ENCODE results near the gene PCAT6. TPM values are rescaled to one million over a fixed set of nuclear protein-coding genes. Genes with fewer than 3 reads are reported as not detected.
A peak's percentile ranks its signal among the peaks of the same experiment; 100 is the strongest.

PCAT6 gene
- total and polyA plus RNA-seq, 10 donors, result 0.81 to 2.4 (median 1.3) TPM; not detected in 3

- Histone ChIP-seq H3K4me1 (peaks cover 5 to 52% (median 43%) of the 10 kb centered on the region in 6 donors), H3K4me3 (peak overlapping the region; percentile 76 to 93 (median 86)), H3K27ac (peak overlapping the region; percentile 71 to 93 (median 88)), H3K9me3 (no peaks in the 10 kb centered on the region), H3K27me3 (replicated peaks in 1 of 7) (peaks cover 0 to 3% (median 0%) of the 10 kb centered on the region in 7 donors), H3K36me3 (no peaks in the 10 kb centered on the region)
- intact Hi-C loops (cut with DNase I; ENCODE audit: low total_unique reads), result no loop called here
- DNase-seq, result no peak
- 9 to 13% (median 11%) methylated on average over 13 of the region's 13 CpGs for WGBS, 5 donors
- no peak for TF ChIP-seq POLR2A (IDR thresholded peaks at IDR 0.05)
- no peak for TF ChIP-seq POLR2AphosphoS5 (IDR thresholded peaks at IDR 0.05)
- no peak for TF ChIP-seq CTCF (IDR thresholded peaks at IDR 0.05 in 8 of 11, conservative IDR thresholded peaks at IDR 0.05 in 3 of 11)
Observed at GRCh38 chr1:202810193-202810614, 550 bp upstream of the PCAT6 start.

GRCh38 chr1:202811296-202812175 is 782 bp downstream of the PCAT6 start:
- WGBS, 5 donors, result 9 to 14% (median 10%) methylated on average over 35 to 43 of the region's 43 CpGs
- intact Hi-C loops (cut with DNase I; ENCODE audit: low total_unique reads), result no loop called here
- H3K27me3 ChIP-seq (replicated peaks in 1 of 7), result peaks cover 0 to 3% (median 0%) of the 10 kb centered on the region in 7 donors
- peak overlapping the region; percentile 76 to 93 (median 86) for H3K4me3 ChIP-seq
- H3K4me1 ChIP-seq, result peaks cover 0 to 38% (median 30%) of the 10 kb centered on the region in 6 donors
- no peak for TF ChIP-seq POLR2AphosphoS5 (IDR thresholded peaks at IDR 0.05)
- no peak for TF ChIP-seq POLR2A (IDR thresholded peaks at IDR 0.05)
- TF ChIP-seq CTCF (IDR thresholded peaks at IDR 0.05 in 8 of 11, conservative IDR thresholded peaks at IDR 0.05 in 3 of 11), result no peak
- DNase-seq, result peak; percentile 88
- peak overlapping the region in 6 of 8 donors; percentile 71 to 93 (median 88) for H3K27ac ChIP-seq
- no peaks in the 10 kb centered on the region for H3K9me3 ChIP-seq
- no peaks in the 10 kb centered on the region for H3K36me3 ChIP-seq

- no peaks in the 10 kb centered on the region for H3K36me3 ChIP-seq
- H3K4me1 ChIP-seq, result peaks cover 0 to 32% (median 26%) of the 10 kb centered on the region in 6 donors
- H3K4me3 ChIP-seq, result peak overlapping the region in 1 of 8 donors; percentile 87
- H3K27ac ChIP-seq, result no peak overlapping the region
- TF ChIP-seq POLR2AphosphoS5 (IDR thresholded peaks at IDR 0.05) (no peak), CTCF (IDR thresholded peaks at IDR 0.05 in 8 of 11, conservative IDR thresholded peaks at IDR 0.05 in 3 of 11) (no peak), POLR2A (IDR thresholded peaks at IDR 0.05) (no peak)
- no peak for DNase-seq
- peaks cover 0 to 3% (median 0%) of the 10 kb centered on the region in 7 donors for H3K27me3 ChIP-seq (replicated peaks in 1 of 7)
- intact Hi-C loops (cut with DNase I; ENCODE audit: low total_unique reads), result no loop called here
- H3K9me3 ChIP-seq, result no peaks in the 10 kb centered on the region
- 70 to 89% (median 80%) methylated on average over 6 to 9 of the region's 9 CpGs for WGBS, 5 donors
Observed at GRCh38 chr1:202812176-202813026, 1.6 kb downstream of the PCAT6 start.

Measured in spleen (tissue), 11 donors.